GM18505 (cell line): Measurements from ENCODE around the gene GNAI1.

Experiments
- ATAC-seq: cut with Tn5 transposase; IDR thresholded peaks from one replicate; pipeline ENCODE4 v1.9.1; 2021; ENCODE audit not compliant: unreplicated experiment
- POLR2A ChIP-seq: IDR thresholded peaks from 4 replicates; pipeline ENCODE4 v1.6.1; 2011; ENCODE audit warnings: borderline replicate concordance; ENCODE audit not compliant: insufficient read depth, insufficient read length; ENCODE audit errors: extremely low read depth

GNAI1 gene

GRCh38 chr7:80273327-80273726 is 138.7 kb downstream of the GNAI1 start:
- no peak for TF ChIP-seq POLR2A

GRCh38 chr7:80275192-80275605 is 140.6 kb downstream of the GNAI1 start:
- ATAC-seq = no peak
- no peak for TF ChIP-seq POLR2A

More at GRCh38 chr7:80273327-80273726, 138.7 kb downstream of the GNAI1 start:
- ATAC-seq = no peak
